Uterus (tissue), 2 donors: ENCODE results near the gene SLC16A6.
"Not testable (repeated sequence)": the region's sequence is repeated elsewhere in the genome, so short reads cannot be mapped to it uniquely, and the experiment has no call there.

ENCODE experiments used
- POLR2A ChIP-seq, 2 donors: fragments of 450-650 bp; IDR thresholded peaks; one replicate each; pipeline ENCODE4 v1.6.1; 2016; ENCODE audit warnings: antibody characterized with exemption in 2 of 2, mild to moderate bottlenecking in 1 of 2, moderate library complexity in 1 of 2
- TF ChIP-seq, protein P1 (sequence below), 4 experiments: fragments of 200-600 bp in 2 of 4; fragments of 450-650 bp in 2 of 4; sonication (generic) in 2 of 4; IDR thresholded peaks; one replicate each; pipeline ENCODE4 v1.5.1; 2016 to 2019; ENCODE audit warnings: antibody characterized with exemption in 4 of 4, mild to moderate bottlenecking in 2 of 4, moderate library complexity in 1 of 4

DNA sequence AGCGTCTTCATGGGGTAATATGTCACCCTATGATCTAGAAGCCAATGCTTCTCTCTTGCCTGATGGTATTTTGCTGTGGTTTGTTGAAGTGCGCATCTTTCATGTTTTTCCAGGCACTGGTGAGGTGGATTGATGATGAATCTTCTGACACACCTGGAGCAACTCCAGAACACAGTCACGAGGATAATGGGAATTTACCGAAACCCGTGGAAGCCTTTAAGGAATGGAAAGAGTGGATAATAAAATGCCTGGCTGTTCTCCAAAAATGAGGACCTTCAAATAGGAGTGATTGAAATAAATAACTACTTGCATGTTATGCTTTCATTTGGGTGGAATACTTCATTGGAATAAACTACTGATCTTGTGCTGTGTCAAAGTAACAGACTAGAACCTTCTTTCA is 34.2 kb downstream of the SLC16A6 start:
- TF ChIP-seq POLR2A (IDR thresholded peaks at IDR 0.05), result not testable (repeated sequence)
- TF ChIP-seq, protein P1, sequence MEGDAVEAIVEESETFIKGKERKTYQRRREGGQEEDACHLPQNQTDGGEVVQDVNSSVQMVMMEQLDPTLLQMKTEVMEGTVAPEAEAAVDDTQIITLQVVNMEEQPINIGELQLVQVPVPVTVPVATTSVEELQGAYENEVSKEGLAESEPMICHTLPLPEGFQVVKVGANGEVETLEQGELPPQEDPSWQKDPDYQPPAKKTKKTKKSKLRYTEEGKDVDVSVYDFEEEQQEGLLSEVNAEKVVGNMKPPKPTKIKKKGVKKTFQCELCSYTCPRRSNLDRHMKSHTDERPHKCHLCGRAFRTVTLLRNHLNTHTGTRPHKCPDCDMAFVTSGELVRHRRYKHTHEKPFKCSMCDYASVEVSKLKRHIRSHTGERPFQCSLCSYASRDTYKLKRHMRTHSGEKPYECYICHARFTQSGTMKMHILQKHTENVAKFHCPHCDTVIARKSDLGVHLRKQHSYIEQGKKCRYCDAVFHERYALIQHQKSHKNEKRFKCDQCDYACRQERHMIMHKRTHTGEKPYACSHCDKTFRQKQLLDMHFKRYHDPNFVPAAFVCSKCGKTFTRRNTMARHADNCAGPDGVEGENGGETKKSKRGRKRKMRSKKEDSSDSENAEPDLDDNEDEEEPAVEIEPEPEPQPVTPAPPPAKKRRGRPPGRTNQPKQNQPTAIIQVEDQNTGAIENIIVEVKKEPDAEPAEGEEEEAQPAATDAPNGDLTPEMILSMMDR (IDR thresholded peaks at IDR 0.05), result not testable (repeated sequence)
